ENCODE data around the gene VSX1. TPM values are rescaled to one million over a fixed set of nuclear protein-coding genes. Genes with fewer than 3 reads are reported as not detected.

VSX1 gene
- total and polyA plus RNA-seq, 2 of the 4 experiments (the other 2 are of a cell fraction) = not detected

DNA sequence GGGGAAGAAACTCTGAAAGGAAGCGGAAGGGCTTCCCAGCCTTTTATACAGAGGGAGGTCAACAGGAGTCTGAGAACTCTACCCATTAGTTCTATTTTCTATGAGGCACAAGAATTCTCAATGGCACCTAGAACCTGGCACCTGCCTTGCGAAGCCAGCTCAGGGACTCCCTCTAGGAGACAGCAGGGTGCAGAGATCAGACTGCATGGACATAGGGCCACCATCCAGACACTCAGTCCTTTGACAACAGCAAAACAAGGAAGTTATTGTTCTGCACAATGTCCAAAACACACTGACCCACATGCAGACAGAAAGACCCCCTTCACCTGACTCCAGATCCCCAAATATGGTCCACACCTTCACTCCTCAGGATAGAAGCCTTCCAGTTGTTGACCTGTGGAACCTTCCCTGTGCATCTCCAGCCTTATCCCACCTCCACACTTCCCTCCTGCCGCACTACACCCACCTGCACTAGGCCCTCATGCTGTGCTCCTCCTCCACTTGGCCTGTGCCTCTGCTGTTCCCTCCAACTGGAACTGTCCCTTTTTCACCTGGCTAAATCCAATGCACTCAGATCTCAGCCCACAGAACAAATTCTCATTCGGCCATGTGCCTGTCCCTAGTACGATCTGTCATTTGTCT, 51.8 kb downstream of the VSX1 start:
- Histone ChIP-seq H2AFZ (replicated peaks; ENCODE audit: low read length, poor library complexity) (no peak overlapping the region), H3K14ac (replicated peaks; ENCODE audit: low read depth, low read length) (no peak overlapping the region), H2BK120ac (ENCODE audit: low read depth, low read length) (no peak overlapping the region), H3K23ac (ENCODE audit: low read depth, low read length) (no peak overlapping the region), H4K8ac (ENCODE audit: low read depth in 2 of 2, low read length in 2 of 2) (no peak overlapping the region), H3K27ac (ENCODE audit: insufficient read depth, low read length) (no peak overlapping the region), H3K9ac (ENCODE audit: low read depth, low read length) (no peak overlapping the region), H3K9me3 (ENCODE audit: control insufficient read depth, insufficient read depth, low read length) (no peaks in the 10 kb centered on the region), H3K27me3 (ENCODE audit: control insufficient read depth, insufficient read depth, low read length) (no peaks in the 10 kb centered on the region; the same call in none of the 2 replicates), H3K79me1 (ENCODE audit: low read depth in 1 of 2, low read length in 2 of 2) (no peaks in the 10 kb centered on the region), H2AK9ac (replicated peaks; ENCODE audit: low read depth, low read length, poor library complexity) (no peak overlapping the region), H2AK5ac (ENCODE audit: low read depth, low read length) (no peak overlapping the region), H3K56ac (ENCODE audit: extremely low read depth, insufficient read depth, low read length) (no peak overlapping the region), H3K36me3 (ENCODE audit: control insufficient read depth, insufficient read depth, low read length) (no peaks in the 10 kb centered on the region), H3K4me1 (ENCODE audit: control insufficient read depth, insufficient read depth, low read length) (no peaks in the 10 kb centered on the region), H4K91ac (ENCODE audit: insufficient read depth, low read depth, low read length) (no peak overlapping the region), H3K4me3 (ENCODE audit: insufficient read depth, low read depth, low read length) (no peak overlapping the region), H2BK20ac (ENCODE audit: low read depth, low read length) (no peak overlapping the region), H3K18ac (ENCODE audit: low read depth, low read length) (no peak overlapping the region), H3K4ac (ENCODE audit: low read depth, low read length) (no peak overlapping the region), H3K4me2 (ENCODE audit: low read depth, low read length) (no peak overlapping the region), H2BK15ac (ENCODE audit: low read depth, low read length) (no peak overlapping the region), H4K5ac (ENCODE audit: low read depth, low read length) (no peak overlapping the region), H3K9me1 (ENCODE audit: insufficient read depth, low read length) (no peaks in the 10 kb centered on the region), H2BK5ac (ENCODE audit: low read depth, low read length, poor library complexity, severe bottlenecking) (no peak overlapping the region), H4K20me1 (ENCODE audit: insufficient read depth, low read length) (no peaks in the 10 kb centered on the region)
- dilution Hi-C loops (cut with HindIII; ENCODE audit: low sequenced_read_pairs, unreplicated experiment) = no loop called here
- BruUV-seq (replicated peaks) = no TSS peak
- TF ChIP-seq FOS (IDR thresholded peaks at IDR 0.05; ENCODE audit: low read depth, low read length) (no peak), MAFK (IDR thresholded peaks at IDR 0.05; ENCODE audit: low read depth, low read length) (no peak), SMC3 (IDR thresholded peaks at IDR 0.05; ENCODE audit: low read depth, low read length) (no peak), BHLHE40 (IDR thresholded peaks at IDR 0.05; ENCODE audit: low read depth, low read length) (no peak), POLR2A (IDR thresholded peaks at IDR 0.05; ENCODE audit: low read depth, low read length) (no peak), RCOR1 (IDR thresholded peaks at IDR 0.05; ENCODE audit: insufficient replicate concordance, low read length) (no peak)
- TF ChIP-seq, protein P1, sequence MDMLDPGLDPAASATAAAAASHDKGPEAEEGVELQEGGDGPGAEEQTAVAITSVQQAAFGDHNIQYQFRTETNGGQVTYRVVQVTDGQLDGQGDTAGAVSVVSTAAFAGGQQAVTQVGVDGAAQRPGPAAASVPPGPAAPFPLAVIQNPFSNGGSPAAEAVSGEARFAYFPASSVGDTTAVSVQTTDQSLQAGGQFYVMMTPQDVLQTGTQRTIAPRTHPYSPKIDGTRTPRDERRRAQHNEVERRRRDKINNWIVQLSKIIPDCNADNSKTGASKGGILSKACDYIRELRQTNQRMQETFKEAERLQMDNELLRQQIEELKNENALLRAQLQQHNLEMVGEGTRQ (IDR thresholded peaks at IDR 0.05; ENCODE audit: low read depth, low read length) = no peak
- ChIA-PET POLR2A (ENCODE audit: unreplicated experiment) (no interaction called here), CTCF (no interaction called here)
- DNase-seq (no peak), ATAC-seq (ENCODE audit: low read depth) (no peak)
- 89% methylated on average over 1 of the region's 5 CpGs; no CpG with 5 or more reads in 1 of the 2 experiments for WGBS, 2 experiments (ENCODE audit: extremely low coverage in 2 of 2, insufficient read length in 1 of 2)
- in situ Hi-C loops (cut with MboI; ENCODE audit: low sequenced_read_pairs) = no loop called here
- intact Hi-C loops (cut with micrococcal nuclease) = no loop called here

Measured in IMR-90 (cell line).